HG03378 (cell line): Measurements from ENCODE around the gene KCNJ9.
"Not testable (repeated sequence)": the region's sequence is repeated elsewhere in the genome, so short reads cannot be mapped to it uniquely, and the experiment has no call there.

Experiments used
- ATAC-seq: cut with Tn5 transposase; IDR thresholded peaks from one replicate; pipeline ENCODE4 v1.9.1; 2021; ENCODE audit warnings: mild to moderate bottlenecking, moderate library complexity; ENCODE audit not compliant: unreplicated experiment

Gene KCNJ9

DNA sequence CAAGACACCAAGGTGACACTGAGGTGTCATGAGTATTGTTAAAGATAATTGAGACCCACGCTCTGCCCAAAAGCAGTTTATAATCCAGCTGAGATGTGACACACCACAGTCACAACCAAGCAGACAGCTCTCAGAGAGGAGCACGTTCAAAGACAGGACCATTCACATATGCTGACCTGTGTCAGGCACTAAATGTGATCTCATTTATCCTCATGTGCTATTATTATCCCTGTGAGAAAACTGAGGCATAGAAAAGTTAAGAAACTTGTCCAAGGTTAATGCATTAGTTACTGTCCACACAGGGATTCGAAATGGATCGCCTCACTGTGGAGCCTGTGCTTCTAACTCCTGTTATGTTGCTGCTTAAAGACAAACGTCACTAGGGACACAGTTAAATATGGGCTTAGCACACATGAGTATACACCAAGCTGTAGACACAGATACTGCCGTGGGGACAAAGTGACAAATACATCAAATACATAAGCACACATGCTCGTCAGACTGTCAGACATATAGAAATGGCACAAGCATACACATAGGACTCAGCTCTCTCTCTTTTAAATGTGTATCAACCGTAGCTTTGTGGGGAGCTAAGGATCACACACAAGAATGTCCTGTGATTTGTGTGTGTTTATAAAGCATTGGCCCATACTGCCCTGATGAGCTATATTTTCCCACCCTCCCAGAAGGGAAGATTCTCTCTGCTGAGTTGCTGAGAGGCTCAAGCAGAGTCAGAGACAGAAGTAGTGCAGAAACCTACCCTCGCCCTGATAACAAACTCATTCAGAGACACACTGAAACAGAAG is 20.6 kb downstream of the KCNJ9 start:
- no peak for ATAC-seq

- ATAC-seq: no peak
Measured at GRCh38 chr1:160103658-160104408, 22.5 kb downstream of the KCNJ9 start.

DNA sequence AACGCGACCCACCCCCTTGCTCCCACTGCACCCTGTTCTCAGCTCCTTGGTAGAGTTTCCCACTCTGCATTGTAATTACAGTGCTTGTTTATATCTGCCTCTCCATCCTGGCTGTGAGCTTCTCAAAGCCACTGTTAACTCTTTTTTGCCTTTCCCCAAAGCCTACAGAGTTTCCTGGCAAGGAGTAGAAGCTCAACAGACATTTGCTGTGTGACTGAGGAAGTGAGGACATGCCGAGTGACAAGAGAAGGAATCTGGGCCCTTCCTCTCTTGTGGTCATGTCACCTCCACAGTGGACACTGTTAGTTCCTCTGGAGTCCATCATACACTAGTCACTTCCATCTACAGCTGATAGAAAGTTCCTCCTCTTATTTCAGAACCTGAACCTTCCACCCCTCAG is 23.1 kb downstream of the KCNJ9 start:
- ATAC-seq: no peak

- ATAC-seq: no peak
Measured at GRCh38 chr1:160105155-160105554, 23.8 kb downstream of the KCNJ9 start.

- no peak for ATAC-seq
Measured at GRCh38 chr1:160107512-160107911, 26.2 kb downstream of the KCNJ9 start.

DNA sequence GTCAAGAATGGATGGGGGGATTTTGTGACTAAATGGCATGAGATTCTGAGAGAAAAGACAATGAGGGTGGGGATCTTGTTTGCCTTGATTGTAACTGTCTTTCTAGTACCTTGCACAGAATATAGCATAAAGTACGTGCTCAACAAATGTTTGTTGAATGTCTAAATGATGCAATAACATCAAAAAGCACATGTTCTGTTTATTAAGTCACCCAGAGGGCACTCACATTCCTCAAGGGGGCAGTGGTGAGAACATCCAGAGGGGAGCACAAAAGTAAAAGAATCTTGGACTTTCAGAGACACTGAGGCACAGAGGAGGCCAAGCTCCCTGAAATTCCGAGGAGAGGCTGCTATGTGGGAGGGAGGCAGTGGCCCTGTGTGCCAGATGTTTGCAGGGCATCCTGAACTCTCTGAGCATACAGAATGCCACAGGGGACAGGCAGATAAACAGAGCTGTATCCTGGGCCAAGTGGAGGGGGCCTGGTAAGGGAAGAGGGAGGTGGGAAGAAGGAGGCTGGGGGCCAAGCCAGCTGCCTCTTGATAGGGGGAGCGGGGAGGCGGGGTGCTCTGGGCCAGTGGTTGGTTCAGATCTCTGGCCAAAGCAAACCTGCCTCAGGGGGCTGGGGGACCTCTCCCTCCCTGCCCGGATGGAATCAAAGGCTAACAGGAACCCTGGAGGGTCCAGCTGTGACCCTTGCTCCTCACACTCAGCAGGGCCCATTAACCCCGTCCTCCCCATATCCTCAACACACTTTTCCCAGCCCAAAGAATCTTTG is 27.7 kb downstream of the KCNJ9 start:
- no peak for ATAC-seq

- ATAC-seq: no peak
Measured at GRCh38 chr1:160109686-160110085, 28.3 kb downstream of the KCNJ9 start.

- not testable (repeated sequence) for ATAC-seq
Measured at GRCh38 chr1:160111462-160111861, 30.1 kb downstream of the KCNJ9 start.

DNA sequence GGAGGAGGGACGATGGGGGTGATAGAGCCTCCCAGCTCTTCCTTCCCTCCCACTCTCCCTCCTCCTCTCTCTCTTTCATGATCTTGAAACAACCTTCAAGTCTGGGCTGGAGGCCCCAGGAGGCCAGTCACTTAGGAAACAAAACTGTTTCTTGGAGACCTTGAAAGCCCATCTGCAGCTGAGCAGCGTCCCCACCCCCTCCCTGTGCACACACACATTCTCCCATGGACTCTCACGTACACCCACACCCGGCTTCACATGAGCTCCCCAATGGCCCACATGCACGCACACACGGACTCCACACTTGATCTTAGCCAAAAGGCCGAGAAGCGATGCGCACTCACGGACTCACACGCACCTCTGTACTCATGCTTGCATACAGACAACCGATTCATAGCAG is 31.0 kb downstream of the KCNJ9 start:
- no peak for ATAC-seq

DNA sequence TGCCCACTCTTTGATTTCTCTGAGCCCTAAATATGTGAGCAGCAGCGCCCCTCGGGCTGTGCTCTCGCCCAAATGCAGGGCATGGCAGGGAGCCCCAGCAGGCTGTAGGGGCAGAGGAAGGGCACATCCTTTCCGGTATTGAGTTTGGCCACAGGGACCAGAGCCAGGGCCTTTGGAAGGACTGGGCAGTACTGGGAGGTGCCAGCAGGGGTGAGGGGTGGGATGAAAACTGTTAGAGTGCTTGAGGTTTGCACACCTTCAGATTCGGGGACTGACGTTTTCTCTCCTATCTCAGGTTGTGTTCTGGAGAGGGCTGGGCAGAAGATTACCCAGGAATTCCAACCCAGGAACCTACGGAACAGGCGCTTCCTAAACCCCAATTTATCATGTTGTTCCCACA is 32.1 kb downstream of the KCNJ9 start:
- no peak for ATAC-seq

- no peak for ATAC-seq
Measured at GRCh38 chr1:160114085-160114484, 32.7 kb downstream of the KCNJ9 start.

GRCh38 chr1:160115545-160116282 is 34.4 kb downstream of the KCNJ9 start, which contains the start of gene ATP1A2:
TSS of gene ATP1A2 (plus strand) at chr1:160115759. CDS start at chr1:160115862, 103 bp downstream.
- ATAC-seq: no peak

GRCh38 chr1:160116283-160117147 is 35.2 kb downstream of the KCNJ9 start:
- no peak for ATAC-seq

- ATAC-seq: no peak
Measured at GRCh38 chr1:160117300-160117699, 36.0 kb downstream of the KCNJ9 start.

DNA sequence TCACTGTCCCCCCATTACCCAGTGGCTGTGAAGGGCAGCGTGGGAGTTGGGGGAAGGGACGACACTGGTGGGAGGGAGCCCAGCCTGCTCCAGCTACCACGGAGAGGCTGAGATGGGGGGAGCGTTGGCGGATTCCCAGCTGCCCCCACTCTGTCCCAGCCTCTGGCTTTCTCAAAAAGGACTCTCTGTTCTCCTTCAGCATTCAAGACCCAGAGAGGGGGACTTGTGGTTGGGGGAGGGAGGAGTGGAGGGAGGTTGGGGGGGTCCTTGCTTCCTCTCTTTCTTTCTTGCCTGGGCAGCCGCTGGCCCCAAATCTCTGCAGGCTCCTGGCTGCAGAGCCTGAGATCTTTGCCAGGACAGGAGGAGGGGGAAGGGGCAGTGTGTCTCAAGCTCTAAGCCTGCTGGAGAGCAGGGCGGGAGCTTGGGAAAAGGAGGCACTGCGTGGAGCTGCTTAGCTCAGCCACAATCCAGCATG is 36.4 kb downstream of the KCNJ9 start:
- no peak for ATAC-seq

- no peak for ATAC-seq
Measured at GRCh38 chr1:160118928-160119327, 37.6 kb downstream of the KCNJ9 start.

DNA sequence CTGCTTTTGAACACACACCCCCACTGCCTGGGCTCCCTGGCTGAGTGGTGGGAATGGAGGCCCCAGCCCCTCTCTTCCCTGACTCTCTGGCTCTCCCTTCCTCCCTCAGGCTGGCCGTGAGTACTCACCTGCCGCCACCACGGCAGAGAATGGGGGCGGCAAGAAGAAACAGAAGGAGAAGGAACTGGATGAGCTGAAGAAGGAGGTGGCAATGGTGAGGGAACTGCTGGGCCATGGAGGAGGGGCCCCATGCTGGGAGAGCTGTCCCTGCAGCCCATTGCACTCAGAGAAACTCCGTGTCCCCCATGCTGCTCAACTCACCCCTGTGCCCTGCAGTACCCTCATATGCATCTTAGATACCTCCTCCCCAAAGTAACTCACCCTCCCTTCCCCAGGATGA is 39.5 kb downstream of the KCNJ9 start:
- no peak for ATAC-seq

- no peak for ATAC-seq
Measured at GRCh38 chr1:160121388-160121787, 40.0 kb downstream of the KCNJ9 start.

- ATAC-seq: no peak
Measured at GRCh38 chr1:160122978-160123495, 41.7 kb downstream of the KCNJ9 start.
